Fibroblast of villous mesenchyme (primary cell): ENCODE measurements around the gene RAD51B. TPM values are rescaled to one million over a fixed set of nuclear protein-coding genes. Genes with fewer than 3 reads are reported as not detected.

Source experiments
- DNase-seq: peaks from one replicate; pipeline ENCODE4 v3.0.0-alpha.2; 2010; ENCODE audit warnings: low read depth
- H3K4me3 ChIP-seq: 2 replicates; pipeline ENCODE4 v1.5.1; 2011; ENCODE audit warnings: low read depth, mild to moderate bottlenecking, low read length
- total RNA-seq: library from RNA; depleted of rRNA; stranded (reverse); fragments of >200 nt; gene quantifications from 2 replicates; pipeline ENCODE4 v1.2.3, GENCODE V29; 2012
- TF ChIP-seq, protein P1 (sequence below): IDR thresholded peaks from 2 replicates; pipeline ENCODE4 v1.5.1; 2012; ENCODE audit warnings: low read depth, mild to moderate bottlenecking, low read length; ENCODE audit not compliant: insufficient read depth

RAD51B gene
- total RNA-seq, 1 donor: 22.0 TPM

- DNase-seq: no peak
- no peak overlapping the region for H3K4me3 ChIP-seq
These were observed 315.4 kb downstream of the RAD51B start for GRCh38 chr14:68135028-68135427.

DNA sequence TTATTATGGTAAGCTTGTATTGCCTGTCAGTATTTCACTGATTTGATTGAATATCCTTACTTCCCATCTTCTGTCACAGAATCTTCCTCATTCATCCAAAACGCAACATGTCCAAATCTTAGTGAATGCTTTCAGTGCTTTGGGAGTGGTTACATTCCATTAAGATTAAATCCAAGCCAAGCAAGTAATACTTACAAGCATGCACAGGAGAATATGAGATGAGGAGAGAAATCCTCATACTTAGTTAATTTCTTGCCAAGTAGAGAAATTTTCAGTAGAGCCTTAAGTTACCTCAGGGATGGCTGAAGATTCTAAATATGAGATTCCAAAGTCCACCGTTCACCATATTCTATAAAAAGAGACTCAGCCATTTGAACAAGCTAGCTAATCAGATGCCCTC lies 316.0 kb downstream of the RAD51B start:
- H3K4me3 ChIP-seq: no peak overlapping the region
- no peak for DNase-seq
- TF ChIP-seq, protein P1, sequence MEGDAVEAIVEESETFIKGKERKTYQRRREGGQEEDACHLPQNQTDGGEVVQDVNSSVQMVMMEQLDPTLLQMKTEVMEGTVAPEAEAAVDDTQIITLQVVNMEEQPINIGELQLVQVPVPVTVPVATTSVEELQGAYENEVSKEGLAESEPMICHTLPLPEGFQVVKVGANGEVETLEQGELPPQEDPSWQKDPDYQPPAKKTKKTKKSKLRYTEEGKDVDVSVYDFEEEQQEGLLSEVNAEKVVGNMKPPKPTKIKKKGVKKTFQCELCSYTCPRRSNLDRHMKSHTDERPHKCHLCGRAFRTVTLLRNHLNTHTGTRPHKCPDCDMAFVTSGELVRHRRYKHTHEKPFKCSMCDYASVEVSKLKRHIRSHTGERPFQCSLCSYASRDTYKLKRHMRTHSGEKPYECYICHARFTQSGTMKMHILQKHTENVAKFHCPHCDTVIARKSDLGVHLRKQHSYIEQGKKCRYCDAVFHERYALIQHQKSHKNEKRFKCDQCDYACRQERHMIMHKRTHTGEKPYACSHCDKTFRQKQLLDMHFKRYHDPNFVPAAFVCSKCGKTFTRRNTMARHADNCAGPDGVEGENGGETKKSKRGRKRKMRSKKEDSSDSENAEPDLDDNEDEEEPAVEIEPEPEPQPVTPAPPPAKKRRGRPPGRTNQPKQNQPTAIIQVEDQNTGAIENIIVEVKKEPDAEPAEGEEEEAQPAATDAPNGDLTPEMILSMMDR: no peak

More at GRCh38 chr14:68135028-68135427, 315.4 kb downstream of the RAD51B start:
- TF ChIP-seq, protein P1: no peak

- peak; percentile 91 for DNase-seq
- no peak overlapping the region for H3K4me3 ChIP-seq
- TF ChIP-seq, protein P1: no peak
These were observed 318.4 kb downstream of the RAD51B start for GRCh38 chr14:68137704-68138619.

DNA sequence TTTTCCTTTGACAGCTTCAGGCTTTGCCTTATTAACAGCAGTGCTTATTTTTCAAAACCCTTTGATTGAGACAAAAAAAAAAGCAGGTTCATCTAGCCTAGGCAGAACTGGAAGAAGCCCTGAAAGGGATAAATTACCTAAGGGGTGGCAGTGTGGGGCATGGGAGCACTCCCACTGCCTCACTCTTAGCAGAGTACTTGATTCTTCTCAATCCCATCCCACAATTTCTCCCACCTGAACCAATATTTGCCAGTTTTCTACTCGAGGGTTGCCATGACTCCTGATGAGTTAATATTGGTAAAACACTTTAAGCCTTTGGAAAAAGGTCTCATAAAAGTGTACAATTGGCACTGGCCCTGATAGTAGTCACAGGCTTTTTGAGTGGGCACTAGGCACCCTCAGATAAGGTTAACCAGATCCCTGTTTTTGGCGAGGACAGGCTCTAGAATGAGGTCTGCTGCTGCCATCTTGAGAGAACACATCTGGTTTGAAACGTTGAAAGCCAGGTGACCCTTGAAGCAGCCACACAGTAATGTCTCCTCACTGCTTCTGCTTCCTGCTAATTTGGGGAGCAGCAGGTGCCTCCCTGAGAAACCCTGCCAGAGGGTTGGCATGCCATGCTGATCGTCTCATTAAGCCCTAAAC lies 320.0 kb downstream of the RAD51B start:
- H3K4me3 ChIP-seq: no peak overlapping the region
- TF ChIP-seq, protein P1: no peak
- no peak for DNase-seq

DNA sequence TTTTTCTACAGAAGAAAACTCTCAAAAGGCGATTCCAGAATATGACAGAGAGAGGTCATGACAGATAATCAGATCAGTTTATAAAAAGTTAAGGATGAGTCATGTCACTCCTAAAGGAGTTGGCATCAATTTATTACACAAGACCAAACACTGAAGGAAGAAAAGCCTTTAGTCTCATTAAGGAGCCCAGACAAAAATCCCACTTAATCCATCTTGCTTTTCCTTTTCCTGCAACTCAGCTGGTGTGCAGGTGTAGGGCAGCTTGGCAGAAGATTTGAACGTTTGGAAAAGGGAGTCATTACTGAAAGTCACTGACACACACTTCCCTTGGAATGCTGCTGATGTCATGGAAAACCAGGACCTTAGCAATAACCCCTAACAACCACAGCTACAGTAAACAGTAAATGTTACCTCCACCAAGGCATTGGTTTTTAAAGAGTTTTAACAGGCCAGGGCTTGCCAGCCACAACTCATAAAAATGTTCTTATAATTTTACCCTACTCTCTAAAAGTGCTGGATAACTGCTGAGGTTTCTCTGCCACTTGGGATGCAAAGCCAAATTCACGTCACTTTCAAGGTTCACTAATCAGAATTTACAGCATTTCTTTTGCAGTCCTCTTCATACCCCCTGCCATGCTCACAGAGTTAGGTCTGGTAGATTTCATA lies 320.6 kb downstream of the RAD51B start:
- peak; percentile 100 for DNase-seq
- TF ChIP-seq, protein P1: no peak
- H3K4me3 ChIP-seq: no peak overlapping the region

- TF ChIP-seq, protein P1: no peak
- DNase-seq: no peak
- H3K4me3 ChIP-seq: no peak overlapping the region
These were observed 321.2 kb downstream of the RAD51B start for GRCh38 chr14:68140806-68141205.
